ENCODE results near the gene AGER.
A peak's percentile ranks its signal among the peaks of the same experiment; 100 is the strongest.

Gene AGER

DNA sequence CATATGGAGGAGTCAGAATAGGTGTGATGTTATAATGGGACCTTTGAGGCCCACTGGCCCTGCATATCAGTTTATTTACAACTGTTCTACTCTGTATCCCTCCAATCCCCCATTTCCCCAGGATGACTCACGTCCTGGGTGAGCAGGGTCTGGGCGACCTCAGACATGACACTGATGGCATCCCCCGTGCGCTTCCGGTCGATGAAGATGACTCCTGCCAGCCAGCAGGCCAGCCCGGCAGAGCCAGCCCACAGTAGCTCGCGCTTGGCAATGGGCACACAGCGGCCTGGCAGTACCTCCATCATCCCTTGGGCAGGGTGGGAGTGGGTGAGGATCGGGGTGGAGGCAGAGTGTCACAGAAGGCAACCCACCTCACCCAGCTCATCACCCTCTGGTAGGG, 13.8 kb downstream of the AGER start:
- Mint-ChIP-seq H3K4me1 (peaks cover 34% of the 10 kb centered on the region), H3K4me3 (no peak overlapping the region), H3K27me3 (no peaks in the 10 kb centered on the region), H3K9me3 (no peaks in the 10 kb centered on the region), H3K27ac (no peak overlapping the region)
- no peak for DNase-seq
- ATAC-seq: no peak

GRCh38 chr6:32168807-32169591, 15.1 kb downstream of the AGER start:
- Mint-ChIP-seq H3K4me3 (no peak overlapping the region), H3K9me3 (no peaks in the 10 kb centered on the region), H3K27me3 (no peaks in the 10 kb centered on the region), H3K27ac (peak overlapping the region; percentile 16 to 35), H3K4me1 (peaks cover 26% of the 10 kb centered on the region)
- ATAC-seq: no peak
- no peak for DNase-seq

DNA sequence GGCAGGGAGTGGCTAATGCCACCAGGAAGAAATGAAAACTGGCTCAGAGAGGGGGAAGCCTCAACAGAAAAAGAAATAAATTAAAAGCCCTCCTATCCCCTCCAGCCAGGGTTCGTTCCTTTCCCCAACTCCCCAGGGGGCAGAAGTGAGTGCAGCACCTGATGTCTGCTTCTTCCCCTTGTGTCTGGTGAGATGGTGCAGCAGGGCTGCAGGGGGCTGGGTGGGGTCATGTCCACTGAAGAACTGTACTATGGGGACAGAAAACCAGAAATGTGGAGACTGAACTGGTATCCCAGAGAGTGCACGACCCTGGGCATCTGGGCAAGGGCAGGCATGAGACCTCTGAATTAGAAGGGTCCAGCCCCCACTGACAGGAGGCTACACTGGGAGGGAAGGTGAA, 15.7 kb downstream of the AGER start:
- H3K27me3 Mint-ChIP-seq: no peaks in the 10 kb centered on the region
- no peak overlapping the region for H3K4me3 Mint-ChIP-seq
- H3K27ac Mint-ChIP-seq: peak overlapping the region in 1 of 2 donors; percentile 37
- H3K4me1 Mint-ChIP-seq: peaks cover 22% of the 10 kb centered on the region
- H3K9me3 Mint-ChIP-seq: no peaks in the 10 kb centered on the region
- ATAC-seq (no peak), DNase-seq (no peak)

GRCh38 chr6:32167761-32168262, 16.2 kb downstream of the AGER start:
- peak overlapping the region; percentile 16 to 37 for H3K27ac Mint-ChIP-seq
- no peak overlapping the region for H3K4me3 Mint-ChIP-seq
- H3K27me3 Mint-ChIP-seq: no peaks in the 10 kb centered on the region
- peaks cover 17% of the 10 kb centered on the region for H3K4me1 Mint-ChIP-seq
- ATAC-seq (no peak), DNase-seq (no peak)
- H3K9me3 Mint-ChIP-seq: no peaks in the 10 kb centered on the region

DNA sequence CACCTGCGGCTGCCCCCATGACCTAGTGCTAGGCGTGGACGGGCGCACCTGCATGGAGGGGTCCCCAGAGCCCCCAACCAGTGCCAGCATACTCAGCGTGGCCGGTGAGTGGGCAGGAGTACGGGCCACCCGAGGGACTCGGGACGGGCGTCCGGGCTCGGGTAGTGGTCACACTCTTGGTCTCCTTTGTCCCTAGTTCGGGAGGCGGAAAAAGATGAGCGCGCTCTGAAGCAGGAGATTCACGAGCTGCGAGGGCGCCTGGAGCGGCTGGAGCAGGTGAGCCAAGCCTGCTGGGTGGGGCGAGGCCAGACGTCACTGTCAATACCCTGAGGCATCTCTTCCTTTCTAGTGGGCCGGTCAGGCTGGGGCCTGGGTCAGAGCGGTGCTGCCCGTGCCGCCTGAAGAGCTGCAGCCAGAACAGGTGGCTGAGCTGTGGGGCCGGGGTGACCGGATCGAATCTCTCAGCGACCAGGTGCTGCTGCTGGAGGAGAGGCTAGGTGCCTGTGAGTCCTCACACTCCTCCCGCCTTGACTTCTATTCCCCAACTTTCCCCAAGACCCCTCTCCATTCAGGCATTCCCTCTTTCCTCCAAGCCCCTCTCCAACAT, 16.8 kb downstream of the AGER start:
- Mint-ChIP-seq H3K4me3 (no peak overlapping the region), H3K4me1 (peaks cover 14% of the 10 kb centered on the region), H3K27me3 (no peaks in the 10 kb centered on the region), H3K9me3 (no peaks in the 10 kb centered on the region), H3K27ac (peak overlapping the region; percentile 5 to 16)
- DNase-seq: no peak
- ATAC-seq: no peak

- DNase-seq: no peak
- no peak for ATAC-seq
- Mint-ChIP-seq H3K27ac (no peak overlapping the region), H3K9me3 (no peaks in the 10 kb centered on the region), H3K27me3 (no peaks in the 10 kb centered on the region), H3K4me3 (no peak overlapping the region), H3K4me1 (peaks cover 13% of the 10 kb centered on the region)
Observed at GRCh38 chr6:32166411-32167061, 17.5 kb downstream of the AGER start.

DNA sequence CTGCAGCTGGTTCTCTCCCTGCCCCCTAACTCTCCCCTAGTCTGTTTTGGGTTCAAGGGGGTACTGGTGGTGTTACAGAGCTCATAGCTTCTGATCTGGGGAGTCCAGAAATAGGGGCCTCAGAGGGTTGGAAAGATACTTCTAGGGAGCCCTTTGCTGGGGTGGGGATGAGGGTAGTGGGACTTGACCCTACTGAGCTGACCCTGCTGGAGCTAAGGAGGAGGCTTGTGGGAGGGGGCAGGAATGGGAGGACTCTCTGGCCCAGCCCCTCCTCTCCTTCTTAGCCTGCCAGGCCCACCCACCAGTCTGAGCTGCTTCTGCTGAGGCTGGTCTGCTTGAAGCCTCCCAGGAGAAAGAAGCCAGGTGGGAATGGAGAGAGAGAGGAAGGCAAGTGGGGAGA, 19.8 kb downstream of the AGER start, which contains the start of gene EGFL8:
Gene EGFL8 (plus strand): TSS at position 301 of the 400 bp plus-strand sequence. CDS start 1,571 bp downstream, outside the sequence.
- DNase-seq (no peak), ATAC-seq (no peak)
- no peaks in the 10 kb centered on the region for H3K27me3 Mint-ChIP-seq
- H3K4me3 Mint-ChIP-seq: no peak within 1 kb of the TSS
- H3K4me1 Mint-ChIP-seq: peaks cover 7% of the 10 kb centered on the region
- H3K27ac Mint-ChIP-seq: peak within 1 kb of the TSS in 1 of 2 donors; percentile 74
- no peaks in the 10 kb centered on the region for H3K9me3 Mint-ChIP-seq

- Mint-ChIP-seq H3K4me3 (no peak overlapping the region), H3K9me3 (no peaks in the 10 kb centered on the region), H3K4me1 (peaks cover 7% of the 10 kb centered on the region), H3K27ac (peak overlapping the region in 1 of 2 donors; percentile 74), H3K27me3 (no peaks in the 10 kb centered on the region)
- no peak for DNase-seq
- no peak for ATAC-seq
Observed at GRCh38 chr6:32163559-32164258, 20.3 kb downstream of the AGER start.

GRCh38 chr6:32158052-32158451, 26.0 kb downstream of the AGER start:
- peaks cover 23% of the 10 kb centered on the region for H3K4me1 Mint-ChIP-seq
- H3K4me3 Mint-ChIP-seq: no peak overlapping the region
- ATAC-seq (no peak), DNase-seq (no peak)
- no peak overlapping the region for H3K27ac Mint-ChIP-seq
- H3K9me3 Mint-ChIP-seq: no peaks in the 10 kb centered on the region
- H3K27me3 Mint-ChIP-seq: no peaks in the 10 kb centered on the region

DNA sequence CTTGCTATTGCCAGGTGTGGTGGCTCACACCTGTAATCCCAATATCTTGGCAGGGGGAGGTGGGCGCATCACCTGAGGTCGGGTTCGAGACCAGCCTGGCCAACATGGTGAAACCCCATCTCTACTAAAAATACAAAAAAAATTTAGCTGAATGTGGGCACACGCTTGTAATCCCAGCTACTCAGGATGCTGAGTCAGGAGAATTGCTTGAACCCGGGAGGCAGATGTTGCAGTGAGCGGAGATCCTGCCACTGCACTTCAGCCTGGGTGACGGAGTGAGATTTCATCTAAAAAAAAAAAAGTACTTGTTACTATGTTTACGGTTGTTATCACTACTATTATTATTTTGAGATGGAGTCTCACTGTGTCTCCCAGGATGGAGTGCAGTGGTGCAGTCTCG, 27.2 kb downstream of the AGER start:
- H3K4me3 Mint-ChIP-seq: no peak overlapping the region
- no peak for ATAC-seq
- no peak overlapping the region for H3K27ac Mint-ChIP-seq
- no peak for DNase-seq
- peaks cover 35% of the 10 kb centered on the region for H3K4me1 Mint-ChIP-seq
- no peaks in the 10 kb centered on the region for H3K27me3 Mint-ChIP-seq
- H3K9me3 Mint-ChIP-seq: no peaks in the 10 kb centered on the region

DNA sequence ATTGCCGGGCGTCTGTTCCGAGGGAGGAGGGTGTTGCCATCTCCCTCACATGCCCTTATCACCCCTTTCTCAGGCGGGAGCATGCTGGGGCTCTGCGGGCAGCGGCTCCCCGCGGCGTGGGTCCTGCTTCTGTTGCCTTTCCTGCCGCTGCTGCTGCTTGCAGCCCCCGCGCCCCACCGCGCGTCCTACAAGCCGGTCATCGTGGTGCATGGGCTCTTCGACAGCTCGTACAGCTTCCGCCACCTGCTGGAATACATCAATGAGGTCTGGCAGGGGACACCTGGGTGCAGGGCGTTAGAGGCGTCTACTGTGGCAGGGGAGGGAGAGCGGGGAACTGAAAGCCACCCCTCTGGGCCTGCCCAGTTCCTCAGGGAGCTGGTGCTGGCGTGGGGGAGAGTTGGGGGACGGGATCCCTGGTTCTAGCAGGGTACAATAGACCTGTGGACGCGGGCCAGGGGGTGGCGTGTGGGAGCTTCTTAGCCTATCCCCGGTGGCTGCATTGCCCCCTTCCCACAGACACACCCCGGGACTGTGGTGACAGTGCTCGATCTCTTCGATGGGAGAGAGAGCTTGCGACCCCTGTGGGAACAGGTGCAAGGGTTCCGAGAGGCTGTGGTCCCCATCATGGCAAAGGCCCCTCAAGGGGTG, 29.4 kb downstream of the AGER start:
- peak overlapping the region; percentile 93 to 94 for H3K27ac Mint-ChIP-seq
- H3K4me1 Mint-ChIP-seq: peaks cover 55% of the 10 kb centered on the region
- peak; percentile 84 for ATAC-seq
- DNase-seq: peak; percentile 69 to 76
- peak overlapping the region; percentile 91 to 95 for H3K4me3 Mint-ChIP-seq
- no peaks in the 10 kb centered on the region for H3K9me3 Mint-ChIP-seq
- H3K27me3 Mint-ChIP-seq: peaks cover 8% of the 10 kb centered on the region

DNA sequence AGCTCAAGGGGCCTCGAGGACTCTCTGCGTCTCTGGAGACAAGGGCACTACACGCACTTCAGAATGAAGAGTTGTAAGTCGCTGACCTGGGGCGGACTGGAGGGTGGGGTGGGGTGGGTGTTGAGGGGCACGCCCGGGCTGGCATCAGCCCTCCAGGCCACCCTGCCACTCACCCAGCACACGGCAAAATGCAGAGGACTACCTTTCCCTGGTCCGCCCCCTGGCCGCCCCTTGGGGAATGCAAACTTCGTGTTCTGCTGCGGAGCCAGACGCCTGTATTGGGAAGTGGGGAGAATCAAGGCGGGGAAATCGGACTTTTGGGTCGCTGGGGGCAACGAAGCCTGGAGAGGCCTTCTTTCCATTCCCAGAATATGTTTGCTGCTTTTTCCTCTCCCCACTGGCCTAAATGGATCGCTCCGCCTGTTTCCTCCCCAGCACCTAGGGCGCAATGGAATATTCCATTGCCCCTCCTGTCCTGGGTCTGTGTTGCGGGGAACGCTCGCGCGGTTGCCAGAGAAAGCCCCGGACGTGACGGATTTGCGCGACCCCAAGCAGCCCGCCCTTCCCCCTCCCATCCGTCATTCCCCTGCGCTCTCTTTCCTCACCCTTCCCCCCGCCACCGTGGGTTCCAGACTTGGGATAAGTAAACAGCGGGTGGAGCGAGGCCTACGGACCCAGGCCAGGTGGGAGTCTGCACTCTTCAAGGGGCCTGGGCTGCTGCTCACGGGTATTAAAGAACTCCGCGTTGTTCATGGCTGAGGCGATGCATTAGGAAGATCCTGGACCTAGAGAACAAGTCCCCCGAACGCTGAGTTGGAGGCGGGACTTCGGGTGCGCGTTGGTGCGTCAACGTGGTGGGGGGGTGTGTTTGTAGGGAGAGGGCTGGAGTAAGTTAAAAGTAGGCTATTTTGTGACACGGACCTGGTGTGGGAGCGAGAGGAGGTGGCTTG, 30.2 kb downstream of the AGER start, which contains the start of gene PPT2:
Gene PPT2 (plus strand): TSS at position 578 of the 950 bp plus-strand sequence. CDS start 454 bp downstream, outside the sequence.
- no peaks in the 10 kb centered on the region for H3K9me3 Mint-ChIP-seq
- H3K27ac Mint-ChIP-seq: peak within 1 kb of the TSS; percentile 93 to 94
- H3K27me3 Mint-ChIP-seq: peaks cover 11% of the 10 kb centered on the region
- peak; percentile 81 to 86 for DNase-seq
- H3K4me3 Mint-ChIP-seq: peak within 1 kb of the TSS; percentile 91 to 95
- ATAC-seq: peak; percentile 85
- peaks cover 60% of the 10 kb centered on the region for H3K4me1 Mint-ChIP-seq

DNA sequence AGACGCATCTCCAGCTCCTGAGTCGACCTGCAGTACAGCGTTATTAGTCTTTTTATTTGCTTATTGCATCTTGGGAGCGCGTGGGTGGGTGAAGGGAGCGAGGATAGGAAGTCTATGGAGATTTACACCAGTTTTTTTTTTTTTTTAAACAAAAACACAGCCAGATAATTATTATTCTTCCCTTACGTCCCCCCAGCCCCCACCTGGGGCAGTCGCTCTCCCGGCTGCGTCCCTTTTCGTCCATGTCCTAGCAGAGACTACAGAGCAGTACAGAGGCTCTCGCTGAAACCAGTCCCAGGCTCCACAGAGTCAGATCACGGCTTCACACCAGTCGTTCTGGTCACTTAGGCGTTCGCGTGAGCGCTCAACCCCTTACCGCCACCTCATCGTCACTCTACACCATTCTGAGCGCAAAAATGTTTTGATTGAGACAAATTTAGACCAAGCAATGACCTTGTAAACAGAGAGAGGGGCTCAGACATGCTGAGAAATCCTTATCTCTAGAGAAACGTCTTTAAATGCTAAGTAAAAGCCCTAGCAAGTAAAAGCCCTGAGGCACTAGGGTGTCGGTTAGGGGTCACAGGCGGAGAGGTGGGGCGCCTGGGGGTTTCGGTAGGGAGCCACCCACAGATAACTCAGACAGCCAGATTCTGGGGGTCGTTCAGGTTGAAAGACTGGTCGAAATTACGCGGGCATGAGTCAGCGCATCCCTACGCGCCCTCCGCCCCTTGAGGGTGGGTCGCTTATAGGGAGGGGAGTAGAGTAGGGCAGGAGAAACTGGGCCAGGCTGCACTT, 31.1 kb downstream of the AGER start:
- Mint-ChIP-seq H3K27me3 (peaks cover 20% of the 10 kb centered on the region), H3K4me1 (peaks cover 69% of the 10 kb centered on the region), H3K9me3 (no peaks in the 10 kb centered on the region), H3K4me3 (peak overlapping the region; percentile 91 to 95), H3K27ac (peak overlapping the region; percentile 89 to 91)
- no peak for DNase-seq
- ATAC-seq: no peak

Data from stimulated activated naive CD8-positive, alpha-beta T cell treated with anti-CD3 and anti-CD28 coated beads, Interleukin-15, amount 100 ng/mL, for 72 hours (primary cell).